ENCODE measurements around the gene CPNE4.
"Not testable (repeated sequence)": the region's sequence is repeated elsewhere in the genome, so short reads cannot be mapped to it uniquely, and the experiment has no call there.

CPNE4 gene

GRCh38 chr3:132034486-132035464 is at the start of gene CPNE4:
Gene CPNE4 (minus strand): TSS chr3:132035014.
- DNase-seq, result peak; percentile 20

GRCh38 chr3:132083583-132084279 is 48.9 kb upstream of the CPNE4 start:
- DNase-seq, result no peak

- no peak for DNase-seq
Observed at GRCh38 chr3:132083159-132083558, 48.3 kb upstream of the CPNE4 start.

GRCh38 chr3:132079147-132079546 is 44.3 kb upstream of the CPNE4 start:
- no peak for DNase-seq

GRCh38 chr3:132073771-132074170 is 39.0 kb upstream of the CPNE4 start:
- DNase-seq, result no peak

GRCh38 chr3:132071043-132071442 is 36.2 kb upstream of the CPNE4 start:
- DNase-seq, result no peak

GRCh38 chr3:132064114-132064513 is 29.3 kb upstream of the CPNE4 start:
- no peak for DNase-seq

- no peak for DNase-seq
Observed at GRCh38 chr3:132062535-132062934, 27.7 kb upstream of the CPNE4 start.

- no peak for DNase-seq
Observed at GRCh38 chr3:132055872-132056271, 21.1 kb upstream of the CPNE4 start.

GRCh38 chr3:132047209-132047608 is 12.4 kb upstream of the CPNE4 start:
- DNase-seq, result no peak

- DNase-seq, result not testable (repeated sequence)
Observed at GRCh38 chr3:132044874-132045273, 10.1 kb upstream of the CPNE4 start.

GRCh38 chr3:132042681-132043080 is 7.9 kb upstream of the CPNE4 start:
- DNase-seq, result no peak

- DNase-seq, result no peak
Observed at GRCh38 chr3:132038198-132038825, 3.5 kb upstream of the CPNE4 start.

GRCh38 chr3:132037581-132037980 is 2.8 kb upstream of the CPNE4 start:
- no peak for DNase-seq

GRCh38 chr3:132037056-132037455 is 2.2 kb upstream of the CPNE4 start:
- DNase-seq, result no peak

- no peak for DNase-seq
Observed at GRCh38 chr3:132034097-132034485, 723 bp downstream of the CPNE4 start.

GRCh38 chr3:132033471-132033870 is 1.3 kb downstream of the CPNE4 start:
- DNase-seq, result no peak

- DNase-seq, result no peak
Observed at GRCh38 chr3:132032959-132033358, 1.9 kb downstream of the CPNE4 start.

GRCh38 chr3:132029182-132029902 is 5.5 kb downstream of the CPNE4 start:
- peak; percentile 40 for DNase-seq

- DNase-seq, result no peak
Observed at GRCh38 chr3:132022914-132023313, 11.9 kb downstream of the CPNE4 start.

- no peak for DNase-seq
Observed at GRCh38 chr3:132020058-132020457, 14.8 kb downstream of the CPNE4 start.

GRCh38 chr3:132017137-132017536 is 17.7 kb downstream of the CPNE4 start:
- no peak for DNase-seq
